IMR-90 (cell line): ENCODE data around the gene RGSL1. TPM values are rescaled to one million over a fixed set of nuclear protein-coding genes. Genes with fewer than 3 reads are reported as not detected.

ENCODE experiments used
- ATAC-seq: fragments of 200-7000 bp; cut with Tn5 transposase; 2 replicates; pipeline ENCODE4 v1.9.1; 2020; ENCODE audit warnings: low read depth, mild to moderate bottlenecking, moderate library complexity
- BruUV-seq: library from RNA; stranded (reverse); fragments of 400-500 nt; replicated peaks from 2 replicates; lab custom pipeline; 2021; lab: Mats Ljungman, UMichigan
- CTCF ChIA-PET: fragments of 300-600 bp; formaldehyde crosslinking; extraction: SDS; loops from one replicate; lab custom pipeline; 2021; ENCODE audit warnings: antibody characterized with exemption; lab: Yijun Ruan, JAX
- POLR2A ChIA-PET: fragments of 300-600 bp; sonication (Branson Sonifier 250); formaldehyde crosslinking; loops from one replicate; lab custom pipeline; 2022; ENCODE audit warnings: antibody characterized with exemption; ENCODE audit not compliant: unreplicated experiment; lab: Charles Lee
- DNase-seq: peaks from one replicate; pipeline ENCODE4 v3.0.0; 2013
- H2AFZ ChIP-seq: replicated peaks from 2 replicates; pipeline ENCODE3; 2013; ENCODE audit warnings: low read length, mild to moderate bottlenecking; ENCODE audit not compliant: poor library complexity
- H2AK5ac ChIP-seq: 2 replicates; pipeline ENCODE4 v1.6.1; 2013; ENCODE audit warnings: low read depth, low read length, inconsistent platforms
- H2AK9ac ChIP-seq: replicated peaks from 2 replicates; pipeline ENCODE3; 2013; ENCODE audit warnings: mild to moderate bottlenecking, low read depth, low read length, moderate library complexity; ENCODE audit not compliant: poor library complexity
- H2BK120ac ChIP-seq: 2 replicates; pipeline ENCODE4 v1.6.1; 2013; ENCODE audit warnings: low read depth, low read length, inconsistent platforms
- H2BK15ac ChIP-seq: 3 replicates; pipeline ENCODE4 v1.6.1; 2013; ENCODE audit warnings: low read depth, low read length, inconsistent platforms
- H2BK20ac ChIP-seq: 2 replicates; pipeline ENCODE4 v1.6.1; 2013; ENCODE audit warnings: low read depth, mild to moderate bottlenecking, inconsistent platforms, low read length, moderate library complexity
- H2BK5ac ChIP-seq: 2 replicates; pipeline ENCODE4 v1.6.1; 2013; ENCODE audit warnings: mild to moderate bottlenecking, low read depth, low read length, inconsistent platforms; ENCODE audit not compliant: poor library complexity, severe bottlenecking
- H3K14ac ChIP-seq: replicated peaks from 2 replicates; pipeline ENCODE4 v1.6.1; 2013; ENCODE audit warnings: low read depth, low read length, inconsistent platforms
- H3K18ac ChIP-seq: 2 replicates; pipeline ENCODE4 v1.6.1; 2013; ENCODE audit warnings: low read depth, low read length, control low read depth
- H3K23ac ChIP-seq: 2 replicates; pipeline ENCODE4 v1.6.1; 2013; ENCODE audit warnings: low read depth, low read length, inconsistent platforms
- H3K27ac ChIP-seq: 2 replicates; pipeline ENCODE4 v1.5.1; 2013; ENCODE audit warnings: mild to moderate bottlenecking, control low read depth, low read length; ENCODE audit not compliant: insufficient read depth
- H3K27me3 ChIP-seq: 2 replicates; pipeline ENCODE4 v1.6.1; 2013; ENCODE audit warnings: low read length; ENCODE audit not compliant: control insufficient read depth, insufficient read depth
- H3K36me3 ChIP-seq: 2 replicates; pipeline ENCODE4 v1.6.1; 2013; ENCODE audit warnings: low read length, mixed read lengths; ENCODE audit not compliant: control insufficient read depth, insufficient read depth
- H3K4ac ChIP-seq: 2 replicates; pipeline ENCODE4 v1.6.1; 2013; ENCODE audit warnings: low read depth, low read length, inconsistent platforms
- H3K4me1 ChIP-seq: 2 replicates; pipeline ENCODE4 v1.6.1; 2013; ENCODE audit warnings: low read length, mixed read lengths; ENCODE audit not compliant: control insufficient read depth, insufficient read depth
- H3K4me2 ChIP-seq: 2 replicates; pipeline ENCODE4 v1.6.1; 2013; ENCODE audit warnings: low read depth, mild to moderate bottlenecking, control low read depth, low read length, moderate library complexity
- H3K4me3 ChIP-seq: 2 replicates; pipeline ENCODE4 v1.5.1; 2013; ENCODE audit warnings: low read depth, mild to moderate bottlenecking, control low read depth, low read length, moderate library complexity; ENCODE audit not compliant: insufficient read depth
- H3K56ac ChIP-seq: 2 replicates; pipeline ENCODE4 v1.6.1; 2013; ENCODE audit warnings: low read length, inconsistent platforms; ENCODE audit not compliant: insufficient read depth; ENCODE audit errors: extremely low read depth
- H3K79me1 ChIP-seq, 2 experiments: 2 replicates each; pipeline ENCODE4 v1.6.1; 2013; ENCODE audit warnings: low read length in 2 of 2, inconsistent platforms in 1 of 2, low read depth in 1 of 2
- H3K9ac ChIP-seq: 2 replicates; pipeline ENCODE4 v1.6.1; 2013; ENCODE audit warnings: low read depth, low read length, control low read depth
- H3K9me1 ChIP-seq: 2 replicates; pipeline ENCODE4 v1.6.1; 2013; ENCODE audit warnings: low read length, inconsistent platforms; ENCODE audit not compliant: insufficient read depth
- H3K9me3 ChIP-seq: 2 replicates; pipeline ENCODE4 v1.6.1; 2013; ENCODE audit warnings: low read length; ENCODE audit not compliant: control insufficient read depth, insufficient read depth
- H4K20me1 ChIP-seq: 2 replicates; pipeline ENCODE4 v1.6.1; 2013; ENCODE audit warnings: low read length, inconsistent platforms; ENCODE audit not compliant: insufficient read depth
- H4K5ac ChIP-seq: 2 replicates; pipeline ENCODE4 v1.6.1; 2013; ENCODE audit warnings: mild to moderate bottlenecking, low read depth, low read length, control low read depth
- H4K8ac ChIP-seq, 2 experiments: 2 replicates each; pipeline ENCODE4 v1.6.1; 2013; ENCODE audit warnings: low read depth in 2 of 2, low read length in 2 of 2, control low read depth in 1 of 2, inconsistent platforms in 1 of 2
- H4K91ac ChIP-seq: 2 replicates; pipeline ENCODE4 v1.6.1; 2013; ENCODE audit warnings: low read depth, low read length, inconsistent platforms; ENCODE audit not compliant: insufficient read depth
- BHLHE40 ChIP-seq: fragments of 150-350 bp; IDR thresholded peaks from 2 replicates; pipeline ENCODE4 v1.6.1; 2016; ENCODE audit warnings: mild to moderate bottlenecking, low read depth, low read length
- CEBPB ChIP-seq: IDR thresholded peaks from 2 replicates; pipeline ENCODE4 v1.6.1; 2012; ENCODE audit warnings: low read depth, low read length, improper control_type of control experiment
- CHD1 ChIP-seq: IDR thresholded peaks from 2 replicates; pipeline ENCODE4 v1.6.1; 2012; ENCODE audit warnings: low read depth, low read length, improper control_type of control experiment
- ELK1 ChIP-seq: fragments of 150-350 bp; IDR thresholded peaks from 2 replicates; pipeline ENCODE4 v1.6.1; 2016; ENCODE audit warnings: low read depth, mild to moderate bottlenecking, low read length, moderate library complexity, borderline replicate concordance
- FOS ChIP-seq: fragments of 150-350 bp; IDR thresholded peaks from 2 replicates; pipeline ENCODE4 v1.6.1; 2016; ENCODE audit warnings: low read depth, low read length
- MAFK ChIP-seq: IDR thresholded peaks from 2 replicates; pipeline ENCODE4 v1.6.1; 2012; ENCODE audit warnings: low read depth, low read length, improper control_type of control experiment
- MAZ ChIP-seq: IDR thresholded peaks from 2 replicates; pipeline ENCODE4 v1.6.1; 2012; ENCODE audit warnings: low read depth, mild to moderate bottlenecking, low read length, improper control_type of control experiment, moderate library complexity, borderline replicate concordance
- MXI1 ChIP-seq: IDR thresholded peaks from 2 replicates; pipeline ENCODE4 v1.6.1; 2012; ENCODE audit warnings: low read depth, mild to moderate bottlenecking, low read length, moderate library complexity, borderline replicate concordance
- NFE2L2 ChIP-seq: fragments of 150-350 bp; IDR thresholded peaks from 2 replicates; pipeline ENCODE4 v1.6.1; 2016; ENCODE audit warnings: low read depth, mild to moderate bottlenecking, low read length
- POLR2A ChIP-seq: IDR thresholded peaks from 2 replicates; pipeline ENCODE4 v1.6.1; 2012; ENCODE audit warnings: mild to moderate bottlenecking, low read depth, low read length
- RAD21 ChIP-seq: IDR thresholded peaks from 2 replicates; pipeline ENCODE4 v1.6.1; 2012; ENCODE audit warnings: low read length, improper control_type of control experiment
- RCOR1 ChIP-seq: IDR thresholded peaks from 2 replicates; pipeline ENCODE4 v1.6.1; 2012; ENCODE audit warnings: mild to moderate bottlenecking, low read length, improper control_type of control experiment; ENCODE audit not compliant: insufficient replicate concordance
- RFX5 ChIP-seq: IDR thresholded peaks from 2 replicates; pipeline ENCODE4 v1.8.0; 2012; ENCODE audit warnings: low read depth, mild to moderate bottlenecking, low read length, moderate library complexity
- SMC3 ChIP-seq: fragments of 150-350 bp; IDR thresholded peaks from 2 replicates; pipeline ENCODE4 v1.6.1; 2016; ENCODE audit warnings: low read depth, mild to moderate bottlenecking, antibody characterized with exemption, low read length, moderate library complexity
- USF2 ChIP-seq: fragments of 150-350 bp; IDR thresholded peaks from 2 replicates; pipeline ENCODE4 v1.6.1; 2017; ENCODE audit warnings: mild to moderate bottlenecking, antibody characterized with exemption, low read length, low read depth
- dilution Hi-C: fragments of 300-500 bp; cut with HindIII; formaldehyde crosslinking; loops from one replicate; pipeline ENCODE4 v1.14.3; 2018; ENCODE audit warnings: low sequenced_read_pairs; ENCODE audit not compliant: unreplicated experiment
- in situ Hi-C: fragments of 300-500 bp; cut with MboI; formaldehyde crosslinking; loops from 3 replicates; pipeline ENCODE4 v1.14.3; 2019; ENCODE audit warnings: low sequenced_read_pairs, inconsistent platforms, mixed read lengths
- intact Hi-C: fragments of 100-400 bp; cut with micrococcal nuclease; formaldehyde crosslinking; loops from 2 replicates; pipeline ENCODE4 v1.10.0; 2022
- polyA plus RNA-seq, 3 experiments: library from polyadenylated mRNA; depleted of rRNA; stranded (reverse); fragments of >200 nt; gene quantifications; 2 replicates each; pipeline ENCODE4 v1.2.3, GENCODE V29; 2012; ENCODE audit warnings: low replicate concordance in 1 of 3
- total RNA-seq: library from RNA; depleted of rRNA; stranded (reverse); fragments of >200 nt; gene quantifications from 2 replicates; pipeline ENCODE4 v1.2.3, GENCODE V29; 2012
- TF ChIP-seq, protein P1 (sequence below): conservative IDR thresholded peaks from 2 replicates; pipeline ENCODE4 v1.5.1; 2012; ENCODE audit warnings: mild to moderate bottlenecking, low read depth, low read length, improper control_type of control experiment

The RGSL1 gene
- total and polyA plus RNA-seq, 2 of the 4 experiments (the other 2 are of a cell fraction), result not detected

GRCh38 chr1:182525342-182525741 is 75.4 kb downstream of the RGSL1 start:
- Histone ChIP-seq H4K91ac (no peak overlapping the region), H3K9me3 (no peaks in the 10 kb centered on the region), H4K5ac (no peak overlapping the region), H4K20me1 (no peaks in the 10 kb centered on the region), H2BK5ac (no peak overlapping the region), H4K8ac (no peak overlapping the region), H2BK15ac (no peak overlapping the region), H2AFZ (no peak overlapping the region), H2AK5ac (no peak overlapping the region), H2BK20ac (no peak overlapping the region), H3K79me1 (no peaks in the 10 kb centered on the region), H3K14ac (no peak overlapping the region), H3K56ac (no peak overlapping the region), H2BK120ac (no peak overlapping the region), H3K27ac (no peak overlapping the region), H2AK9ac (no peak overlapping the region), H3K4me2 (no peak overlapping the region), H3K4ac (no peak overlapping the region), H3K18ac (no peak overlapping the region), H3K9me1 (no peaks in the 10 kb centered on the region), H3K9ac (no peak overlapping the region), H3K4me3 (no peak overlapping the region), H3K27me3 (no peaks in the 10 kb centered on the region), H3K23ac (no peak overlapping the region), H3K36me3 (no peaks in the 10 kb centered on the region), H3K4me1 (no peaks in the 10 kb centered on the region)
- ATAC-seq (no peak), DNase-seq (no peak)
- ChIA-PET POLR2A (no interaction called here), CTCF (no interaction called here)
- intact Hi-C loops (no loop called here), in situ Hi-C loops (no loop called here), dilution Hi-C loops (no loop called here)
- no TSS peak for BruUV-seq
- TF ChIP-seq NFE2L2 (no peak), ELK1 (no peak), CEBPB (no peak), FOS (no peak), USF2 (no peak), BHLHE40 (no peak), RFX5 (no peak), RCOR1 (no peak), MXI1 (no peak), SMC3 (no peak), RAD21 (no peak), MAZ (no peak), POLR2A (no peak), CHD1 (no peak), MAFK (no peak)
- TF ChIP-seq, protein P1, sequence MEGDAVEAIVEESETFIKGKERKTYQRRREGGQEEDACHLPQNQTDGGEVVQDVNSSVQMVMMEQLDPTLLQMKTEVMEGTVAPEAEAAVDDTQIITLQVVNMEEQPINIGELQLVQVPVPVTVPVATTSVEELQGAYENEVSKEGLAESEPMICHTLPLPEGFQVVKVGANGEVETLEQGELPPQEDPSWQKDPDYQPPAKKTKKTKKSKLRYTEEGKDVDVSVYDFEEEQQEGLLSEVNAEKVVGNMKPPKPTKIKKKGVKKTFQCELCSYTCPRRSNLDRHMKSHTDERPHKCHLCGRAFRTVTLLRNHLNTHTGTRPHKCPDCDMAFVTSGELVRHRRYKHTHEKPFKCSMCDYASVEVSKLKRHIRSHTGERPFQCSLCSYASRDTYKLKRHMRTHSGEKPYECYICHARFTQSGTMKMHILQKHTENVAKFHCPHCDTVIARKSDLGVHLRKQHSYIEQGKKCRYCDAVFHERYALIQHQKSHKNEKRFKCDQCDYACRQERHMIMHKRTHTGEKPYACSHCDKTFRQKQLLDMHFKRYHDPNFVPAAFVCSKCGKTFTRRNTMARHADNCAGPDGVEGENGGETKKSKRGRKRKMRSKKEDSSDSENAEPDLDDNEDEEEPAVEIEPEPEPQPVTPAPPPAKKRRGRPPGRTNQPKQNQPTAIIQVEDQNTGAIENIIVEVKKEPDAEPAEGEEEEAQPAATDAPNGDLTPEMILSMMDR, result no peak
